Stimulated activated CD4-positive, alpha-beta T cell treated with anti-CD3 and anti-CD28 coated beads, Interleukin-4, amount 100 ng/mL, for 1 hour (primary cell): Measurements from ENCODE around the gene LEKR1.
"Not testable (repeated sequence)": the region's sequence is repeated elsewhere in the genome, so short reads cannot be mapped to it uniquely, and the experiment has no call there.

Source experiments
- DNase-seq: peaks from one replicate; pipeline ENCODE4 v3.0.0-alpha.2; 2020

Gene LEKR1

DNA sequence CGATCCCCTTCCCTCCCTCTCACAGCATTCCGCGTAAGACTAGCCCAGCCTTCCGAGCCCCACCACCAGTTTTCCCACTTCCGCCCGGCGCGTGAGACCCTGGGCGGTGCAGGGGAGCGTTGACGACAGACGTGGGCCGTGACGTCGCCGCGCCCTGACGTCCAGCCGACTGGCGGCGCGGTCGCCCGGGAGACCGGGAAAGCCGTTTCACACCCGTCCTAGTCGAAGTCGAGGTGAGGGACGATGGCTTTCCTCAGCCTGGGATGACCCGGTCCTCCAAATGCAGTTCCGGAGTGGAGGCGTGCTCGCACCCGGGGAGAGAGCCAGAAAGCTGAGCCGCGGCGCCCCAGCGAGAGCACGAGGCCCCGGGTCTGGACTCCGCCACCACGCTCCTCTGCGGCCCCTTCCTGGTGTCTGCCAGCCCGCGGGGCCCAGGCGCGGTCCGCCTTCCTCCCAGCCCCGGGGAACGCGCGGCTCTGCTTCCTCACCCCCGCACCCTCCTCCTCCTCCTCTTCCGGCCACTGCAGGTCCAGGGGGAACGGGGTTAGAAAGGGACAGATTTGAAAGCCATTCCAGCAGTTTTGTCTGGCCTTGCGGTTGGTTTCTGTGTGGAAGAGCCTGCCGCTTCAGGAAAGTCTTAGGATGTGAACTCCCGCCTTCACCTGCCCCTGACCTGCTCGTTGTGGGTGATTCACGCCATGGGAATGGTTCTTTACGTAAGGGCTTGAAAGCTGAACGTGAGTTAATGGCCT is at the start of gene LEKR1:
LEKR1 (plus strand) TSS at position 210 of the 752 bp plus-strand sequence. CDS start 2,977 bp downstream, outside the sequence.
- DNase-seq = peak; percentile 72

DNA sequence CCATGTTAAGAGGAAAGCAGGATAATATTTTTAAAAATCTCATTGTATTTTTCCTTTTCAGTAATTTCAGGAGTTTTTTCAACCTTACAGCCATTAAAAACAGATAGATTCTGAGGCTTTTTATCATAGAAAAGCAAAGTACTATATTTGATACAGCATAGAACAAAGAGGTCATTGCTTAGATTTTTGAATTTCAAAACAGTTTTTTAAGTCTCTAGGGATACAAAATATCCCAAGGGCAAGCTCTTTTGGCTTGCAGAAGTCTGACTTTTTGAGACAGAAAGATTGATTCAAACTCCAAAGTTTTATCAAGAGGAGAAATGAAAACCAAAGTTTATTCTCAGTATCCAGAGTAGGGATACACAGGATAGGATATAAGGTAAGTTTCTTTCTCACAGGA is 49.3 kb upstream of the LEKR1 start:
- DNase-seq = no peak

DNA sequence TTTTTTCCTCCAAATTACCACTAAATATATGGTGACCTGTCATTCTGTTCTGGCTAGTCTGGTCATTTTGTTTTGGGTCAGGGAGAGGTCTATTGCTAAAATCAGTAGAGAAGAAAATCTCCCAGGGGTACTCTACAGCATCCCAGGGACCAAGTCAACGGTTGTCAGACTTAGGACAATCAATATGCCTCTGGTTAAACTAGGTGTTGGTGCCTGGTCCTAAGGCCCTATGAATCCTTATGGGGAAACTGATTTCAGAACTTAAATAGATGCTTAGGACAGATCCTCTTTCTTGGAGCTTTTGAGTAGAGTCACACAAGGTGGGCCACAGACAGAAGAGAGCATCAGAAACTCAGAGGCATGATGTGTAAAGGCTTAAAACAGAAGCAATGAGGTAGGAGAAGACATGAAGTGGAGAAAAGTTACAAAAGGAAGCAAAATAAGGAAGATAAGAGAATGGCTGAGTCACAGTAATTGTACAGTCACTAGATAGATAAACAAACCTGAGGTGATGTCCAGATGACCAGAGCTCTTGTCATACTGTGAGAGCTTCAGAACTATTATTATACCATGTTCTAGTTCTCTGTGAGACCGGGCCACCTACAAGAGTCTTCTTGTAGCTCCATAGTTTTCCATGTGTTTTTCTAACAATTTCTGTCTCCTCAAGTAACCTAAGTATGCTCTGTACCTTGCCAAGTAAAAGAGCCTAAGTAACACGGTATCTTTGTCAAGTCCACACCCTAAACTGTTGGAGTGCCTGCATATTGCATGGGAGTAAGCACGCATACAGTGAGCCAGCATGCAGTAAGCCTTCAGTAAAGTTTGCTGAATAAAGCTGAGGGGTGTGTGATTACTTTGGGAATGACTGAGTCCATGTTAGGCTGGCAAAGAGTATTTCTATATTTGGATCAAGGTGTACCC is 44.6 kb upstream of the LEKR1 start:
- DNase-seq = no peak

DNA sequence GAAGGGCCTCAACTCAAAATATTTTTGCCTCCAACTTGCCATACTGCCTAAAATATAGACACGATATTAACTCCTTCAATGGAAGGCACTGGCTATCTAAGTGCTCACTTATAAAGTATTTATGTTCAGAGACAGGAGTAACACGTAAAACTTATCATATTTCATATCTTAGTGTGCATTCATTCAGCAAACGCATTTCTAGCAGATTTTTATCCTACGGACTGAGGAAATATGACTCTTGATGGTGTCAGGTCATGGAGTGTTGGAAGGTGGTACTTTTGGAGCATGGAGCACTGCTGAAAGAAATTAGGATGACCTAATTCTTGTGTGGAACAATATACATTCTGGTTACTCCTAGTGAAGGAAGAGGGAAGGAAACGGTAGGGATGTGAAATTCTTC is 43.8 kb upstream of the LEKR1 start:
- no peak for DNase-seq

DNA sequence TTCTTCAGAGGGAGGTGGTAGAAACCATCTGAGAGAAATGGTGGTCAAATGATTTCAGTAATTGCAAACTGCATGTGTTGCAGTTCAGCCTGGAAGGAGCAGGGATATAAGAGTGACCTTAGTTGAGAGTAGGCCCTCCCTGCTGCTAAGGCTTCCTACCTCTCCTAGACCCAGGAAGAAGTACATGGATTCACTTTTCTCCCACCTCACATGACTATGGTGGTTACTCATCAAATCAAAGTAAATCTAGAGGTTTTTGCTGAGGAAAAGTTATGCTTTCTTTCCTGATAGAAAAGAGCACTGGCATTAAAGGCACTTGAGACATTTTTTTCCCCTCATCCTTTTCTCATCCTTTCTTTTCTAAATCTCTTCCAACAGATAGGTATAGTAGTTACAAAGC is 43.2 kb upstream of the LEKR1 start:
- DNase-seq = no peak

DNA sequence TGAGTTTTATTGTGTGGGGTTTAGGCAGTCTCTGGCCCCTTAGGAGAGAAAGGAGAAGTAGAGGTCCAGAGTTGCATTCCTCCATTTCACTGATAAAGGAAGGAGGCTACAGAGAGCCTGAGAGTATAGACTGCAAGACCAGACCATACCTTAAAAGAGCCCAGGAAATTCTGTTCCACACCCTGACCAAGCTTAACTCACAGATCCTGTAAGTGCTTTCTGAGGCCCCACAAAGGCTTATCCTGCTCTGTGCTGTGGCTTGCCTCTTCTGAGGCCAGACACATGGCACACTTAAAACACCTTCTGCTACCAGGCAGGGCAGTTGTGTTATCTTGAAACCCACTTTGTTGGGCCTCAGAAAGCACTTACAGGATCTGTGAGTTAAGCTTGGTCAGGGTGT is 39.2 kb upstream of the LEKR1 start:
- no peak for DNase-seq

DNA sequence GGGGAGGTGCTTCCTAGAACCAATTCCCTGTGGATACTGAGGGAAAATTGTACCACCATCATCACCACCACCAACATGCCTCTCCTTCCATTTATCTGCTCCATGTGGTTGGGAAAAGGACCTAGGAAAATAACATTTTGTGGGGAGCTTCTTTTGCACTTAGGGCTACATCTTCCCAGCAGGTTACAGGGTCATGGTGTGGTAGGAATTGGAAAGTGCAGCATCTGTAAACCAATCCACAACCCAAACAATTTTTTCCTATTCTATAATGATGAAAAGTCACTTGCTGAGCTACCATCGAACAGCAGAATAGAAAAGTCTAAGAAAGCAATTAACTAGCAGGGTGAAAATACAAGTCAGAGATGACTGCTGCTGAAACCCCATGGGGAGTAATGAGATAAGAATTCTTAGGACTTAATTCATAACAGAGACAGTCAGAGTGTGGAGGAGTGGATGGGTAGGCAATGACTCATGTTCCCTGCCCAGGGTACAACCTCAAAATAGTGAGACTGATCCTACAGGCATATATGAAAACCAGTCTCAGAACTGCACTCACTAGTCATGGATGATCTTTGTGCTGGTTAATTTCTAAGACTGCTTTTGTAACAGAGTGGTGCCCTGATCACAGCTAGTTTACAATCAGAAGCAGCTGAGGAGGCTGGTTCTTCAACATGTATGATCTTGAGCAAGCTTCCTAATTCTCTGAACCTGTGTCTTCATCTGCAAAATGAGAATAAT is 38.1 kb upstream of the LEKR1 start:
- DNase-seq = no peak

DNA sequence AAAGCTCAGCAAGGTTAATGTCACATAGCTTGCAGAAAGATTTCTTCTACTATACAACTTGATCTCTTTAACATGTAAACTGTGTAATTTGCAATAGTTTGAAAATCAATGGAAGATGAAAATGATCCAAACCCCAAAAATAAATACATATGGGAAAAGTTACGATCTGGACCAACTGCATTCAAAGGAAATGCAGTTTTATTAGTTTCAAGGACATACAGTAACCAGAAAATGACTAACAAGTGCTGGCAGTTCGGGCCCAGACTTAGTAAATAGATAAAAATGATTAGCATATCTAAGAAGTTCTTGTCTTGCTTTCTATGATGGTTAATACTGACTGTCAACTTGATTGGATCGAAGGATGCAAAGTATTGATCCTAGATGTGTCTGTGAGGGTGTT is 37.3 kb upstream of the LEKR1 start:
- no peak for DNase-seq

DNA sequence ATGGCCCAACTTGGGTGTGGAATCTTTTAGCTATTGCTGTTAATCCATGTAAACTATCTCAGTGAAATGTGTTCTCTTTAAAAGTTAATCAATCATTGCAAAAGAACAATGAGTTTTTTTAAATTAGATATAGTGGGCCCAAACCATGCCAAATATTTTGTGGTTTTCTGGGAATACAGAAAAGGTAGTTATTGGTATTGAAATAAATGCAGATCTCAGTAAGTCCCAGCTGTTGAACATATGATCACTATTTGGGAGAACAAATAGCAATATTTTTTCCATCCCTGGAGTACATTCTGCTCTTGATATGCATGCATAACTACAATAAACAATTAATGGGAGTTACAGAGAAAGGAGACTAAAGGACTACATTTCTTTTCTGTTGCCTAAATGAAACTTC is 36.0 kb upstream of the LEKR1 start:
- DNase-seq = no peak

DNA sequence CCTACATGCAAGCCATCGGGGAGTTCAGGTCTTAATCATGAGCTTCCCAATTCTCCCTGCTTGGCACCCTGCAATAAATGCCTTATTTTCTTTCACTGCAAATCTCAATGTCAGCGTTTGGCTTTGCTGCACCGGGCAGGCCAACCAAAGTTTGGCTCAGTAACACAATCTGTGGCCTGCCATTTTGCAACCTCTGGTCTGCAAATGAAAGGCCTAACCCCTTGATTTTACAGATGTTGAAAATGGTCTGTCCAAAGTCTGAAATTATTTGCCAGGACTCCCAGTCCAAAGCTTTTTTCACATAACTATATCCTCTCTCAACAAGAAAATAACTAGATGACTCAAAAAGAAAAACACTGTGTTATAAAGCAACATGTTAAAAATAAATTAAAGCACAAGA is 34.0 kb upstream of the LEKR1 start:
- no peak for DNase-seq

DNA sequence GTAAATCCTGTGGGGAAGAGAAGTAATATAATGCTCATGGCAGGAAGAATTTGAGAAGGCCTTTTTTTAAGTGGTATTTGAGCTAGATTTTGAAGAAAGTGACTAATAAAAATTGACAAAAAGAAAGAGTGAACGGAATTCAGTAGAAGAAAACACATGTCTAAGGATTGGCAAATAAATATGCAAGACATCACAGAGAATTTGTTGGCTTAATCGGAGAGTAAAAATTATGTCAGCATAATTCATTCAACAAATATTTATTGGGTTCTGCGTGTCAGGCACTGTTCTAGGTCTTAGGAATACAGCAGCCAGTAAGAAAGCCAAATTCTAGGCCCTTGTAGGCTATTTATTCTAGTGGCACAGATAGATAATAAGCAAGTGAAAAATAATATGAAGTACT is 33.6 kb upstream of the LEKR1 start:
- DNase-seq = no peak

DNA sequence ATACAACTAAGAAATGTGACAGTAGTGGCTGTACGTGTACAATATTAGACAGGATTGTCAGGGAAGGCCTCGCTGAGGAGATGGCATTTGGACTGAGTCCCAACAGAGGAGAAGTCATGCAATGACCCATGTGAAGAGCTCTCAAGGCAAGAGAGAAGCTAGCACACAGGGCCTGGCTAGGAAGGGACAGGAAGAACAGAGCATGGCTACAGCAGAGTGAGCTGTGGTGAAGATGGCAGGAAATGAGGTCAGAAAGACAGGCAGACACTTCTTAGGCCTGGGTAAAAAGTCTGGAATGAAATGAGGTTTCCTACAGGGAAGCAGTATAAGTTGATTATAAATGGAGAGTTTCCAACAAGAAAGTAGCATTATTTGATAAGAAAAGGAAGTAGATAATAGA is 33.2 kb upstream of the LEKR1 start:
- no peak for DNase-seq

DNA sequence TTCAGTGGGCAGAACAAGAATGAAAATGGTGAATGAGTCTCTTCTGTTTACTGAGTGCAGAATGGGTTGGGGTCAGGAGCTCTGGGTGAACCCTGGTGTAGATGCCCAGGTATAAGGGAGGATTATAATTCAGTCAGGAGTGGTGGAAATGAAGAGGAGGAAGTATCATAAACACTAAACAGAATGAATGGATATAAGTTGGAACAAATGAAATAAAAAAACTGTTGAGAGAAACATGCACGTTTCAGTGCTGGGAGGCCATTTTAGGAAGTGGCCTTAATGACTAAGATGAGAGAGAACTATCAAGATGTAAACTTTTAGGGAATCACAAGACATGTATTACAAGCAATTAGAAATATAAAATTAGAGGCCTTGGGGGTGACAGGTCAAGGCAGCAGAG is 32.8 kb upstream of the LEKR1 start:
- DNase-seq = no peak

DNA sequence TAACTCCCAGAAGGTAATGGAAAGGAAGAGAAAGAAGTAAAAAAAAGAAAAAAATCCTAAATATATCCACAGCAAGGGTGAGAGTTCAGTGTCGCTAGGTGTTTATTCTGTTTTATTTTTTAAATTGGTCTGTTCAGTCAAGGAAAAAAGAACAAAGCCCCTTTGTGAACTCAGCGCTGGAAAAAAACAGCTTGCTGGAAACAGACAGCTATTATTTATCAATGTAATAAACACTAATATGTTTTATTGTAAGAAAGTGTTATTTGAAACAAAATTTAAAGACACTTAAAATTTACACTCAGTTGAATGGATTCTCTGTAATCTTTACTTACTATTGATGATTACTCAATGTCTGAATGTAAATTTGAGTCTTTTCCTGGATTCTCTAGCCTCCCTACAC is 32.3 kb upstream of the LEKR1 start:
- DNase-seq = no peak

DNA sequence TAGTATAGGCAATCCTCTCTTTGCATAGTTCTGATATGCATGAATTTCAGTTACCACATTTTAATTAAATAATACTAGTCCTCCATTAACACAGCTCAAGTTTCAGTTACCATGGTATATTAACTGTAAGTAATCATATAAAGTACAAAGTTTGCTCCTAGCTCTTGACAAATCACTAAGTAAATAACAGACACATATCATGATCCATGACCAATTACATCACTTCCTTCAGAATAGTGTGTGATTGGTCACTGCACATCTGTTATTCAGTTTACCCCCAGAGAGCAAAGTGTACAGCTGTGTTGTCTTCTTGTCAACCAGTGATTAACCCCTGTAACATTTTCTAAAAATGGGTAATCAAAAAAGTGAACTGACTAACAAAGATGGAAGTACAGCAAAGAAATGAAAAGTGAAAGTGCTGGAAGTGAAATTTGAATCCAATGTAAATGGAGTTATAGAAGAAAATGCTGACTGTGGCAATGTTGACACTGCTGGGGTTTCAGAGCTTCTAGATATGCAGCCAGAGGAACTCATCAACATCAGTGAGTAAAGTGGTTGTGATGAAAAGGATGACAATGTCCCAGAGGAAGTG is 30.2 kb upstream of the LEKR1 start:
- DNase-seq = no peak

DNA sequence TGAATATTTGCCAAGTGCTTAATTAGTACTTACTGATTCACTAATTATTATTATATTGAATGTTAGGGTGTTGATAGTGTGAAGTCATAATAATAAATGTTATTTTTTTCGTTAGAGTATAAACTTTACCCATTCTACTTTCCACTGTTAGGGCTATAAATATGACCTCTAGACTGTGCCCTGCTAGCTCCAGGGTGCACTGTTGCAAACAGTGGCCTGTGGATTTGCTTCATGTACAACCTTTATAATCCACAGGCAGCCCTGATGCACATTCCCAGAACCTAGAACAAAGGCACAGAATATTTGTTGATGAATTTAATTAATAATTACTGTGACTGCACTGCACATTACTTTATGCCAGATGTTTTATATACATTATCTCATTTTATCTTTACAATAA is 28.8 kb upstream of the LEKR1 start:
- DNase-seq = no peak

DNA sequence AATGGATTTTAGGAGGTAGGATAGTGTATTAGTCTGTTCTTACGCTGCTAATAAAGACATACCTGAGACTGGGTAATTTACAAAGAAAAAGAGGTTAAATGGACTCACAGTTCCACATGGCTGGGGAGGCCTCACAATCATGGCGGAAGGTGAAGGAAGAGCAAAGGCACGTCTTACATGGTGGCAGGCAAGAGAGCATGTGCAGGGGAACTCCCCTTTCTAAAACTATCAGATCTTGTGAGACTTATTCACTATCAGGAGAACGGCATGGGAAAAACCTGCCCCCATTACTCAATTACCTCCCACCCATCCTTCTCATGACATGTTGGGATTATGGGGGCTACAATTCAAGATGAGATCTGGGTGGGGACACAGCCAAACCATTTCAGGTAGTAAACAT is 25.9 kb upstream of the LEKR1 start:
- not testable (repeated sequence) for DNase-seq

DNA sequence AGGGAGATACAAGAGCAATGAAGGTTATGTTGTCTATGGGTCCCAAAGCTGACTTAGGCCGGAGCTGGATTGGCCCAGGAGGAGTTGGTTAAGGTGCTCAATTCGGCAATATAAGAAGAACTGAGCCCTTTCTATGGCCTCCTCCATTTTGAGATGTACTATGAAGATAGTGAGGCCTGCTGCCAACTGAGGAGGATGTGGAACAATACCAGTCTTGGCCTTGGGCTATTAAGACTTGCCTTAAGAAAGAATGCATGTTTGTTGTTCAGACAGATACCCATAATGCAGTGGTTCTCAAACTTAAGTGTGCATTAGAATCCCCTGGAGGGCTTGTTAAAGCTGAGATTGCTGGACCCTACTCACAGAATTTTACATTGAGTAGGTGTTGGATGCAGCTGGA is 24.4 kb upstream of the LEKR1 start:
- DNase-seq = no peak

DNA sequence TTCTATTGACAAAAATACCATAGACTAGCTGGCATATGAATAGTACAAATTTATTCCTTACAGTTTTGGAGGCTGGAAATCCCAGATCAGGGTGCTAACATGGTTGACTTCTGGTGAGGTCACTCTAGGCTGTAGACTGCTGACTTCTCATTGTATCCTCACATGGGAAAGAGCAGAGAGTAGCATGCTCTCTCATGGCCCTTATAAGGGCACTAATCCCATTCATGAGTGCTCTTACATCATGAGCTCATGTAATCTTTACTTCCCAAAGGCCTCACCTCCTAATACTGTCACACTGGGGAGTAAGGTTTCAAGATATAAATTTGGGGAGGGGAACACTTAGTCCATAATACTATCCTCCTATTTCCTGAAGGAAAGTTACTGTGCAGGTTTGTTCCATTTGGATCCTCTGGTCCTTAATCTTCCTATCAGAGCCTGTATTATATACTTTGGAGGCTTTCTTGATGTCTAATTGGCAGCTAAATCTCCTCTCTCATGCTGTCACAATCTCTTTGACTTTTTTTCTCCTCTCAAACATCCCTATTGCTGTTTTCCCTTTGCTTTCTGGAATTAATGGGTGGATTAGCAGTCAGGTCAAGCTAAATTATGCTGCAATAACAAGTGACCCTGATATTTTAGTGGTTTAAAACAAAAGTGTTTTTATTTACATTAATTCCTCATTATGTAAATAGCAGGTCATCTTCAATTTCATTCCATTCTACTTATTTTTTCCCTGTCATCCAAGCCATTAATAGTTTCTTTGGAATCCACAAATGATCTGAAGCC is 23.1 kb upstream of the LEKR1 start:
- DNase-seq = no peak

DNA sequence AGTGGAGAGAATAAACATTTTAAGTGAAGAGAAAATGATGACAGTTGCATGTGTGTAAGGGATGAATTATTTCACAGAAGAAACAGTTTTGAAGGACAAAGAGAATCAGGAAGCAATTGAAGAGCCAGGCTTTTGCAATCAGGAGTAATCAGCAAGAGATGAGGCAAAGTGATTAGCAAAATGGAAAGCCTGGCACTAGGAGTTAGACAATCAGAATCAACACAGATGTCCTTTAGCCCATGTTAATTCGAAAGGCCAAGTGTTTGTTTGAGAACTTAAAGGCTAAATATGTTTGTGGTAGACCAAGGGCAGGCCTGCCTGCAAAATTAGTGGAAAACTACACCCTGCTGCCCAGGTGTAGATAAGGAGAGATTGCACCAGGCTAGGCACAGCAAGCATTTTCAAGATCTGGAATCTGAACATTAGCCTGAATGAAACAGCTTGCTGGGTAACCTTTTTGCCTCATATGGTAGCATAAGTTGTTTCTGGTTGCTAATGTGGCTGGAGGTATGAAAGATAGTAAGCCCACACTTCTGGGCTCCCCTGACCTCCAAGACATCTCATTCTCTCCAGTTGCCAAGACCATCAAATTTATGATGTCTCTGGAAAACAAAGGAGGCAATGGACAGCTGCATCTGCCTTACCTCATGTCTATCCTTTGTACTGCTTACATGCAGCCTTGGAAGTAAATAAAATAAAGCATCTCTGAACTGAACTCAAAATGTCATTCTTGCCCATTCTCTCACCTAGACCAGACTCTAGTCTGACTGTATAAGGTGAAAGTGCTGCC is 22.0 kb upstream of the LEKR1 start:
- no peak for DNase-seq

DNA sequence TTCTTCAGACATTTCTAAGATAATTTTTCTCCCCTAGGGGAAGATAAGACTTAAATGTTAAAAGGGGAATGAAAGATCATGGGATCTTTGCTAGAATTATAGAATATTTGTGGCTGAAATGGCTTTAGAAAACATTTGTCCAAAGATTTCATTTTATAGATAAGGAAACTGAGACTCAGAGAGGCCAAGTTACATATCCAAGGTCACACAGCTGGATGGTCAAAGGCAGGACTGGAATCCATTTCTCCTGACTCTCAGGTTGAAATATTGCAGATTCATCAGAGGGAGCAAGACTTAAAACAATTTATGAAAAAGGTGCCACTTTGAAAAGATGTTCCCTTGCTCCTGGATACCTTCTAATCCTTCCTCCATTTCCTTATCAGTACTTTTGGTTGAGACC is 19.5 kb upstream of the LEKR1 start:
- DNase-seq = no peak

DNA sequence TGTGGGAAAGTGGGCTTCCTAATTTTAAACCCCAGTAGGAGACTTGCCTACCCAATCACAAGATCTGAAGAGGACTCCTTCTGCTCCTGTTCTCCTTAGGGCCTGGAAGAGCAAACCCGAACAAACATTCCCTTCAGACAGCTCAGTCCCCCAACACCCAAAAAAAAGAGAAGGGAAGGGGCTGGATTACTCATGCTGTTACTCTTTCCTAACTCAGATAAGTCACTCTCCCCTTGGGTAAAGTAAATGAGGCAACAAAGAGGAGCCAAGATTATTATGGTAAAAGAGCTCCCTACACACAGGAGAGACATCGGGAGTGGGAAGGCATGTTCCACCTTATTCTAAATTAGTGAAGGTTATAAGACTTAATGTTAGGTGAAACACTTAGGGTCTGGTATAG is 18.1 kb upstream of the LEKR1 start:
- no peak for DNase-seq
